Kidney epithelial cell (primary cell): ENCODE measurements around the gene PIP4K2A. TPM values are rescaled to one million over a fixed set of nuclear protein-coding genes. Genes with fewer than 3 reads are reported as not detected.
"Not testable (repeated sequence)": the region's sequence is repeated elsewhere in the genome, so short reads cannot be mapped to it uniquely, and the experiment has no call there.

Source experiments
- DNase-seq: peaks from one replicate; pipeline ENCODE4 v3.0.0-alpha.2; 2010; ENCODE audit warnings: low read depth
- H3K27me3 ChIP-seq: 2 replicates; pipeline ENCODE4 v1.6.0; 2011; ENCODE audit warnings: low read length; ENCODE audit not compliant: control insufficient read depth, insufficient read depth
- H3K36me3 ChIP-seq: 2 replicates; pipeline ENCODE4 v1.5.1; 2011; ENCODE audit warnings: low read length; ENCODE audit not compliant: control insufficient read depth, insufficient read depth
- H3K4me3 ChIP-seq: 2 replicates; pipeline ENCODE4 v1.5.1; 2011; ENCODE audit warnings: low read depth, mild to moderate bottlenecking, control low read depth, low read length
- total RNA-seq: library from RNA; depleted of rRNA; stranded (reverse); fragments of >200 nt; gene quantifications from 2 replicates; pipeline ENCODE4 v1.2.3, GENCODE V29; 2015
- TF ChIP-seq, protein P1 (sequence below): IDR thresholded peaks from 2 replicates; pipeline ENCODE4 v1.5.1; 2011; ENCODE audit warnings: mild to moderate bottlenecking, moderate library complexity, low read length, control low read depth, inconsistent platforms; ENCODE audit not compliant: insufficient read depth, poor library complexity, severe bottlenecking

PIP4K2A gene
- total RNA-seq, 1 donor from 2014 or later = 23.6 TPM

DNA sequence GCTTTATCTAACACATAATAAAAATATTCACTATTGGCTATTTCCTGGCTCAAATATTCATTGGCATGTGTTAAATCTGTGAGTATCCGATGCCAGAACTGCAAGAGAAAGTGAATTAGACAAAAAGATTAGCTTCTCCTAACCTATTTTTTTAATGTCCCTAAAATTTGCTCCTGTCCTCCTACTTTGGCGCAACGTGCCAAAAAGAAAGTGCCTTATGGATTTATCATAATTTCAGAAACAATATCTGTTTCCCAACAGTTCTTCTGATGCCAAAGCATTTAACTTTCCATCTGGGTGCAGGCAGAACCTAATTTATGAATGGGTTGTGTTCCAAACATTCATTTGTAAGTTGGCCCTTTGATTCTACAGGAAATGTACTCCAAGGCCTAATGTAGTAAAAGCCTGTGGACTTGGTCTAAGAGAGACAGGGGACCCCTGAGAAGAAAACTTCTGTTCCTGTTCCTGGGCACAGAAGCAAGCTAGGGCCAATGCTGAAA, 15.4 kb downstream of the PIP4K2A start:
- Histone ChIP-seq H3K36me3 (no peaks in the 10 kb centered on the region), H3K4me3 (no peak overlapping the region), H3K27me3 (no peaks in the 10 kb centered on the region)
- TF ChIP-seq, protein P1, sequence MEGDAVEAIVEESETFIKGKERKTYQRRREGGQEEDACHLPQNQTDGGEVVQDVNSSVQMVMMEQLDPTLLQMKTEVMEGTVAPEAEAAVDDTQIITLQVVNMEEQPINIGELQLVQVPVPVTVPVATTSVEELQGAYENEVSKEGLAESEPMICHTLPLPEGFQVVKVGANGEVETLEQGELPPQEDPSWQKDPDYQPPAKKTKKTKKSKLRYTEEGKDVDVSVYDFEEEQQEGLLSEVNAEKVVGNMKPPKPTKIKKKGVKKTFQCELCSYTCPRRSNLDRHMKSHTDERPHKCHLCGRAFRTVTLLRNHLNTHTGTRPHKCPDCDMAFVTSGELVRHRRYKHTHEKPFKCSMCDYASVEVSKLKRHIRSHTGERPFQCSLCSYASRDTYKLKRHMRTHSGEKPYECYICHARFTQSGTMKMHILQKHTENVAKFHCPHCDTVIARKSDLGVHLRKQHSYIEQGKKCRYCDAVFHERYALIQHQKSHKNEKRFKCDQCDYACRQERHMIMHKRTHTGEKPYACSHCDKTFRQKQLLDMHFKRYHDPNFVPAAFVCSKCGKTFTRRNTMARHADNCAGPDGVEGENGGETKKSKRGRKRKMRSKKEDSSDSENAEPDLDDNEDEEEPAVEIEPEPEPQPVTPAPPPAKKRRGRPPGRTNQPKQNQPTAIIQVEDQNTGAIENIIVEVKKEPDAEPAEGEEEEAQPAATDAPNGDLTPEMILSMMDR = no peak
- DNase-seq = no peak

DNA sequence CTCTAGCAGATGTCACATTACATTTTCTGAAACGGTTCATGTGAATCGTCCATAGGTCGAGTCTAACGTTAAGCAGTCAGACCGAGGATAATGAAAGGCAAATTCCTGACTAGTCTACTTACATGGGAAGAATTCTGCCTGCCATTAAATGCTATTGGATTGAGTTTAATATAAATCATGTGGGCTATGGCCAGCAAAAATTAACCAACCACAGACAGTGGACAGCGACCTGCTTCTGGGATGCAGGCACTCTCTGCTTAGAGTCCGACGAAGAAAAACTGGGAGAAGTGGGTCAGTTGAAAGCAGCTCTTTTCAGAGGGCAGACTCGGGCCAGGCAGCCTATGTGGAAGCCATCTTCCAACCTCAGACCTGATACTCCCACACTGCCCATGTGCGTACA, 16.6 kb downstream of the PIP4K2A start:
- Histone ChIP-seq H3K27me3 (no peaks in the 10 kb centered on the region), H3K36me3 (no peaks in the 10 kb centered on the region), H3K4me3 (no peak overlapping the region)
- no peak for DNase-seq
- TF ChIP-seq, protein P1 = no peak

DNA sequence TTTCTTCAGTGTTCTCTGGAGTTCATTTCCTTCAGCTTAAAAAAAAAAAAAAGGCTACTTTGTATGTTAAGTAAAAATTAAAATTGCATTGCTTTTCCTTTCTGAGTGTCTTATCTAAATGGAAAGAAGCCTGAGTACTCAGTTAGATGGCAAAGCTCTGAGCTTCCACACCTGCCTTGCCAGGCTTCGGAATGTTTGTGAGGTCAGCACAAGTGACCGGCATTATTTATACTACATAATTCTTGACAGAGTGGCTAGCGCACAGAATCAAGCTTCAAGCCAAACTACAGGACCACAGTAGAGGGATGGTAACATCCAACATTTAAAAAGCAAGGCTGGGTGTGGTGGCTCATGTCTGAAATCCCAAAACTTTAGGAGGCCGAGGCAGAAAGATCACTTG, 17.3 kb downstream of the PIP4K2A start:
- Histone ChIP-seq H3K27me3 (no peaks in the 10 kb centered on the region), H3K4me3 (no peak overlapping the region), H3K36me3 (no peaks in the 10 kb centered on the region)
- no peak for DNase-seq
- TF ChIP-seq, protein P1 = no peak

DNA sequence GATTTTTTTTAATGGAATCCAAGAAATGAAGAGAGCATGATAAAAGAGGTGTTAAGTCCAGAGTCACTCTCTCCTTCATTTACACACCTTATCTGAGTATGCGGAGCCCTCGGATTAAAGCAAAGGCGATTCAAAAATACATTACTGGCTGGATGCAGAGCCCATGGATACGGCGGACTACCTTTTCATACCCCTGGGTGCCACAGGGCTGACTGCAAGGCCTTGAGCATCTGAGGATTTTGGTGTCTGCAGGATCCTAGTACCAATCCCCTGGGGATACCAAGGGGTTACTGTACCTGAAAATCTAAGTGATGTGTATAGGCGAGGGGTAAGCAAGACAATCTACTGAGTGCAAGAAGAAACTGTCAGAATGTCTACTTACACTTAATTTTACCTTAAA, 20.5 kb downstream of the PIP4K2A start:
- TF ChIP-seq, protein P1 = no peak
- no peak overlapping the region for H3K4me3 ChIP-seq
- DNase-seq = no peak
- no peaks in the 10 kb centered on the region for H3K27me3 ChIP-seq
- no peaks in the 10 kb centered on the region for H3K36me3 ChIP-seq

DNA sequence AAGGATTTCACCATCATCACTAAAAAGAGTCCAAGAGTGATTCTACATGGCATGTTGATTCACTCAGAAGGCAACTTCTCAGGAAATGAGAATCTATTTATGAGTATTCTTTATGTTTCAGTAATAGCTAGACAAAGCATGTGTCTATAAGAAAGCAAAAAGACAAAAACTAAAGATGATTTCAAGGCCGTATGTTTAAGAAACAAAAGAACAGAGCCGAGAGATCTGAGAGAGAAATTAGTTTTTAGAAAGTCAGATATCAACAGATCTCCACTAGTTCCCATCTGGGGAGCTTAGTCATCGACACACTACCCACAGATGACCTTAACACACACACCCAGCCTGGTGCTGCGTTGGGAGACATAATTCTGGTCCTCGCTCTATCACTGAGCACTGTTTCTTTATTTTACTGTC, 21.0 kb downstream of the PIP4K2A start:
- no peak for DNase-seq
- Histone ChIP-seq H3K36me3 (no peaks in the 10 kb centered on the region), H3K4me3 (no peak overlapping the region), H3K27me3 (no peaks in the 10 kb centered on the region)
- TF ChIP-seq, protein P1 = no peak

DNA sequence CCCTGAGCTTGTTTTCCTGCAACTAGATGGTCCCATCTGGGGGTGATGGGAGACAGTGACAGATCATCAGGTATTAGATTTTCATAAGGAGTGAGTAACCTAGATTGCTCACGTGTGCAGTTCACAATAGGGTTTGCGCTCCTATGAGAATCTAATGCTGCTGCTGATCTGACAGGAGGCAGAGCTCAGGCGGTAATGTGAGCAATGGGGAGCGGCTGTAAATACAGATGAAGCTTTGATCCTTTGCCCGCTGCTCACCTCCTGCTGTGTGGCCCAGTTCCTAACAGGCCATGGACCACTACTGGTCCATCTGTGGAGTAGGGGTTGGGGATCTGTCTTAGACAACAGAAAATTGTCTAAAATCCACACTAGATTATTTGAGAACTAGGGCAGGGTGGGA, 22.3 kb downstream of the PIP4K2A start:
- H3K36me3 ChIP-seq, H3K4me3 ChIP-seq, H3K27me3 ChIP-seq, DNase-seq: not testable (repeated sequence)
